HL-60 (cell line): ENCODE measurements around the gene GALNT12.
A peak's percentile ranks its signal among the peaks of the same experiment; 100 is the strongest.

Experiments
- DNase-seq, 2 experiments: peaks; one replicate each; pipeline ENCODE4 v3.0.0-alpha.2; 2010 to 2020; ENCODE audit warnings: low read depth in 1 of 2, low spot score in 1 of 2
- H3K27ac ChIP-seq: fragments of 250-450 bp; sonication (Bioruptor Pico); replicated peaks from 2 replicates; pipeline ENCODE4 v1.5.1; 2020; ENCODE audit warnings: mild to moderate bottlenecking, moderate library complexity
- H3K27me3 ChIP-seq: fragments of 250-450 bp; sonication (Bioruptor Pico); 2 replicates; pipeline ENCODE4 v1.5.1; 2021; ENCODE audit warnings: mild to moderate bottlenecking, moderate library complexity; ENCODE audit not compliant: insufficient read depth, poor library complexity, severe bottlenecking
- H3K4me3 ChIP-seq: replicated peaks from 2 replicates; pipeline ENCODE4 v1.5.1; 2011; ENCODE audit warnings: mild to moderate bottlenecking, control low read depth, low read length; ENCODE audit not compliant: insufficient read depth
- CTCF ChIP-seq: IDR thresholded peaks from one replicate; pipeline ENCODE4 v1.5.1; 2011; ENCODE audit warnings: low read length, control low read depth, inconsistent platforms; ENCODE audit not compliant: insufficient read depth
- GABPA ChIP-seq: IDR thresholded peaks from 2 replicates; pipeline ENCODE4 v1.6.1; 2012; ENCODE audit warnings: low read depth
- POLR2AphosphoS5 ChIP-seq: IDR thresholded peaks from 2 replicates; pipeline ENCODE4 v1.6.1; 2012; ENCODE audit warnings: low read depth
- REST ChIP-seq: IDR thresholded peaks from 2 replicates; pipeline ENCODE4 v1.6.1; 2012; ENCODE audit warnings: low read depth; ENCODE audit not compliant: insufficient replicate concordance
- SPI1 ChIP-seq: IDR thresholded peaks from 2 replicates; pipeline ENCODE4 v1.6.1; 2012; ENCODE audit warnings: low read depth, mild to moderate bottlenecking, borderline replicate concordance

The GALNT12 gene

GRCh38 chr9:98801561-98801960, 5.9 kb upstream of the GALNT12 start:
- Histone ChIP-seq H3K4me3 (no peak overlapping the region), H3K27me3 (peaks cover 16% of the 10 kb centered on the region), H3K27ac (no peak overlapping the region)
- DNase-seq: no peak
- no peak for TF ChIP-seq POLR2AphosphoS5
- no peak for TF ChIP-seq SPI1
- no peak for TF ChIP-seq CTCF
- no peak for TF ChIP-seq REST
- TF ChIP-seq GABPA: no peak

- DNase-seq: no peak
- Histone ChIP-seq H3K4me3 (no peak overlapping the region), H3K27me3 (peaks cover 17% of the 10 kb centered on the region), H3K27ac (no peak overlapping the region)
- TF ChIP-seq GABPA: no peak
- no peak for TF ChIP-seq SPI1
- TF ChIP-seq POLR2AphosphoS5: no peak
Observed at GRCh38 chr9:98801969-98802371, 5.5 kb upstream of the GALNT12 start.

- Histone ChIP-seq H3K4me3 (no peak overlapping the region), H3K27ac (no peak overlapping the region), H3K27me3 (peaks cover 32% of the 10 kb centered on the region)
- no peak for DNase-seq
- TF ChIP-seq POLR2AphosphoS5: no peak
Observed at GRCh38 chr9:98804083-98804482, 3.4 kb upstream of the GALNT12 start.

GRCh38 chr9:98805506-98806272, 1.8 kb upstream of the GALNT12 start:
- peak; percentile 64 to 66 for DNase-seq
- peaks cover 40% of the 10 kb centered on the region for H3K27me3 ChIP-seq
- no peak overlapping the region for H3K4me3 ChIP-seq
- no peak for TF ChIP-seq GABPA
- no peak for TF ChIP-seq SPI1
- no peak for TF ChIP-seq POLR2AphosphoS5
- TF ChIP-seq REST: no peak
- no peak for TF ChIP-seq CTCF
- no peak overlapping the region for H3K27ac ChIP-seq
